Stimulated activated naive CD8-positive, alpha-beta T cell treated with anti-CD3 and anti-CD28 coated beads, Interleukin-15, amount 100 ng/mL, for 72 hours (primary cell): ENCODE data around the gene ANKRD55.
"Not testable (repeated sequence)": the region's sequence is repeated elsewhere in the genome, so short reads cannot be mapped to it uniquely, and the experiment has no call there.

Experiments
- ATAC-seq: fragments of 150-1000 bp; cut with Tn5 transposase; 2 replicates; pipeline ENCODE4 v1.10.0; 2021; ENCODE audit warnings: mild to moderate bottlenecking, moderate library complexity
- DNase-seq, 2 donors: peaks; one replicate each; pipeline ENCODE4 v3.0.0; 2021 to 2022
- H3K27ac Mint-ChIP-seq, 2 donors: one replicate each; pipeline ENCODE4 v1.8.0; 2022; ENCODE audit warnings: mild to moderate bottlenecking in 2 of 2, mixed read lengths in 2 of 2, moderate library complexity in 2 of 2
- H3K27me3 Mint-ChIP-seq: one replicate; pipeline ENCODE4 v1.8.0; 2022; ENCODE audit warnings: mixed read lengths
- H3K4me1 Mint-ChIP-seq: one replicate; pipeline ENCODE4 v1.8.0; 2022; ENCODE audit warnings: mild to moderate bottlenecking, mixed read lengths
- H3K4me3 Mint-ChIP-seq, 2 donors: one replicate each; pipeline ENCODE4 v1.8.0; 2022; ENCODE audit warnings: mild to moderate bottlenecking in 2 of 2, mixed read lengths in 2 of 2, moderate library complexity in 1 of 2
- H3K9me3 Mint-ChIP-seq, 2 donors: one replicate each; pipeline ENCODE4 v1.8.0; 2022; ENCODE audit warnings: mixed read lengths in 2 of 2

Gene ANKRD55

DNA sequence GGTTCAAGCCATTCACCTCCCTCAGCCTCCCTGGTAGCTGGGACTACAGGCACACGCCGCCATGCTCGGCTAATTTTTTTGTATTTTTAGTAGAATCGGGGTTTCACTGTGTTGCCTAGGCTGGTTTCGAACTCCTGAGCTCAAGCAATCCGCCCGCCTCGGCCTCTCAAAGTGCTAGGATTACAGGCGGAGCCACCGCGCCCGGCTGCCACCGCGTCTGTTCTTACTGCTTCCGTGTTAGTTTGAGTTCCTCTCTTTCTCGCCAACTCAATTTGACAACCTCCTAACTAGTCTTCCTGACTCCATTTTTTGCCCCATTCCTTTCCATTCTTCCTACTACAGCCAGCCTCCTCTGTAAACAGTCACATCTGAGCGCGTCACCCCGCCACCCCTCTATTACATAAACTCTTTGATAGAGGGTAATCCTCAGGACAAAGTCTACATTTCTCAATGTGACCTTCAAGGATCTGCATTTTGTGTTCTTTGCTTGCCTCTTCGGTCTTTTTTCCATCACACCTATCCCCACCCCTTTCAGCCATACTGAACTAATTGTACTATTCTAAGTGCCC is 149.8 kb downstream of the ANKRD55 start:
- H3K4me1 Mint-ChIP-seq = peaks cover 65% of the 10 kb centered on the region
- peaks cover 0 to 3% of the 10 kb centered on the region in 2 donors for H3K9me3 Mint-ChIP-seq
- DNase-seq = no peak
- H3K4me3 Mint-ChIP-seq = no peak overlapping the region
- no peak for ATAC-seq
- no peaks in the 10 kb centered on the region for H3K27me3 Mint-ChIP-seq
- peak overlapping the region in 1 of 2 donors; percentile 42 for H3K27ac Mint-ChIP-seq

DNA sequence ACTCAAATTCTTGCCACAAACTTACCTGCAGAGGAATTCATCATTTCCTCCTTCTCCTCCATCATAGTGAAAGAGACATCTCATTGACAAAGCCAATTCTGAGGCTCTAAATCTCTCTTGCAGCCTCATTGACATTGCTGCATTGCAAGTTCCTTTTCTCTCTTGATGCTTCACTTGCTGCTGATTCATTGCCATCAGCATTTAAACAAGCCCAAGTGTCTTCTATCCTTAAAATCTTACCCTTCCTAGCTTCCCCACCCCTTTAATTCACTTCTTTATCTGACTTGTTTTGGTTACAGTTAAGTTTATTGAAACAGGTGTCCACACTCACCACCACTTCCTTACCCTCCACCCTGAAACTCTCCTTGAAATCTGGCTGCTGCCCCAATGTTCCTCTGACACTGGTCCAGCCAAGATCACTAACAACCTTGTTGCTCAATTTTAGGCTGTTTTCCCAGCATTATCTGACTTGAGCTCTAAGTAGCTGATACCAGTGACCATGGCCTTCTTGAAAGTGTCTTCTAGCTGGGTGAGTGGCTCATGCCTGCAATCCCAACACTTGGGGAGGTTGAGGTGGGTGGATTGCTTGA is 152.0 kb downstream of the ANKRD55 start:
- not testable (repeated sequence) for DNase-seq, H3K27me3 Mint-ChIP-seq, H3K9me3 Mint-ChIP-seq
- H3K4me3 Mint-ChIP-seq = peak overlapping the region; percentile 3 to 66
- H3K27ac Mint-ChIP-seq = peak overlapping the region in 1 of 2 donors; percentile 86
- H3K4me1 Mint-ChIP-seq = peaks cover 59% of the 10 kb centered on the region
- peak; percentile 94 for ATAC-seq

DNA sequence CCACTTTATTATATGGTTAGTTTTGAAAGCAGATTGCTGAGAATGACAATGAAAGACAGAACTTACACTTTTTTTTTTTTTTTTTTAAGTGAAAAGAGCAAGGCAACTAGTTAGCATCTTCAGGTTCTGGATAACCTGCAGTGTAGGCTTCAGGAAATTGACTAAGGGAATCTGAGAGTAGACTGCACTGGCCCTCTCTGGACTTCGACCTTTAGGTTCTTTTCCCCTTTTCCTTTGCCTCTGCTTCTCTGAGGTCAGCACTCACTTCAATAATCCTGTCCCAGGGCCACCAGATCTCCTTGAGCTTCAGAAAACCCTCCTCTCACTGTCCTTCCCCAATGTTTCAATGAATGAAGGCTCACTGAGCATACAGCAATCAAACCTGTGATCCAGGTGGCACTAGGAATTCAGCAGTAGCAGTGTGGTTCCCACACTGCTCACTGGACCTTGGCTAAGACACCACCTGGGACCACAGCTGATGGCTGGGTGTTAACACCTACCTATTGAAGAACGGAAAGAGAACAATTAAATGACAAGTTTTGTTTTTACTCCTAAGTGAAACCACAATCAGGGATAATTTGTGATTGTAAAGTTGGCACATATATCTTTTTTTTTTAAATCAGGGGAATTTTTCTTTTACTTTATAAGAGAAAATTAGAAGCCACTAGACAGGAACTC is 152.6 kb downstream of the ANKRD55 start:
- Mint-ChIP-seq H3K9me3 (peaks cover 0 to 3% of the 10 kb centered on the region in 2 donors), H3K4me3 (peak overlapping the region in 1 of 2 donors; percentile 66), H3K27me3 (no peaks in the 10 kb centered on the region), H3K27ac (peak overlapping the region; percentile 4 to 59), H3K4me1 (peaks cover 53% of the 10 kb centered on the region)
- DNase-seq (peak in 1 of 2 donors; percentile 44), ATAC-seq (peak; percentile 79)

DNA sequence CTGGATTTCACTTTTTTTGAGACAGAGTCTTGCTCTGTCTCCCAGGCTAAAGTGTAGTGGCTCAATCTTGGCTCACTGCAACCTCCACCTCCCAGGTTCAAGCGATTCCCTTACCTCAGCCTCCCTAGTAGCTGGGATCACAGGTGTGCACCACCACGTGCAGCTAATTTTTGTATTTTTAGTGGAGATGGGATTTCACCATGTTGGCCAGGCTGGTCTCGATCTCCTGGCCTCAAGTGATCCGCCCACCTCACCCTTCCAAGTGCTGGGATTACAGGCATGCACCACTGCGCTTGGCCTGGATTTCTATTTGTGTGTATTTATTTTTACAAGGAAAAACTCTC is 154.0 kb downstream of the ANKRD55 start:
- ATAC-seq, H3K27ac Mint-ChIP-seq, H3K4me3 Mint-ChIP-seq, DNase-seq, H3K9me3 Mint-ChIP-seq, H3K27me3 Mint-ChIP-seq: not testable (repeated sequence)
- peaks cover 61% of the 10 kb centered on the region for H3K4me1 Mint-ChIP-seq

DNA sequence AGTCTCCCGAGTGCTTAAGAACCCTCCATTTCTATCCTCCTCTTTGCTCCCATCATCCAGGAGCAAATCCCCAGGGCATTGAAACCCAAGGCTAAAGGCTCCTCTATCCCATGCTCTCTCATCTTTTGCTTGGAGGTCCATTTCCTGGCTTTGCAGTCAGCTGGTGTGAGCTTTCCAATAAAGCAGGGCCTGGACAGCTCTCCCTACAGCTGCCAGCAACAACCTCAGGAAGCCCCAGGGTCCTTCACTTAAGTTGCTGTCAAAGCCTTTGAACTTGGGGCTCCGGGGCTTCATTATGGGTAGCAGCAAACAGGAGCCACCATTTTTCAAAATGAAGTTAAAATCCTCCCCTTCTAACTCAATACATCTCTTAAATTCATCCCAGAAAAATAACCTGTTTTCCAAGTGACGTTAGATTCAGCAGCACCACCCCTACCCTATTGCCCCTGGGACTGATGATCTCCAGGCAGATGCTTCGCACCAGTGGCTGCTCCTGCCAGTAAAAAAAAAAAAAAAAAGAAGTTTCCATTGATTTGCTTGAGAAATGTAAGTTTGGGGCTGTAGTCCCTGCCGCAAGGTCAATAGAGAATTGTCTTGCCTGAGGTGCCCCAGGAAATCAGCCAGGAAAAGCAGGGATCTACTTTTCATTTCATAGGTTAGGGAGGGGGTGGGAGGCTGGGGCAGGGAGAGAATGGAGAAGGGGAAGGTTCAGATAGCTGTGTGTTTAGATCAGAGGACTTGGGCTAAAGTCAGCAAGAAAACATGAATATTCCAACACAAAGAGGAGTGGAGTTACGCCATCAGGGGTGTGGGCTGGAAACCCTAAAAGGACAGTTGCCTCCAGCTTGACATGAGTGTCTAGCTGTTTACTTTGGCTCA is 154.6 kb downstream of the ANKRD55 start:
- Mint-ChIP-seq H3K9me3 (peaks cover 0 to 2% of the 10 kb centered on the region in 2 donors), H3K27me3 (no peaks in the 10 kb centered on the region), H3K4me3 (no peak overlapping the region), H3K27ac (no peak overlapping the region), H3K4me1 (peaks cover 64% of the 10 kb centered on the region)
- ATAC-seq (no peak), DNase-seq (no peak)

DNA sequence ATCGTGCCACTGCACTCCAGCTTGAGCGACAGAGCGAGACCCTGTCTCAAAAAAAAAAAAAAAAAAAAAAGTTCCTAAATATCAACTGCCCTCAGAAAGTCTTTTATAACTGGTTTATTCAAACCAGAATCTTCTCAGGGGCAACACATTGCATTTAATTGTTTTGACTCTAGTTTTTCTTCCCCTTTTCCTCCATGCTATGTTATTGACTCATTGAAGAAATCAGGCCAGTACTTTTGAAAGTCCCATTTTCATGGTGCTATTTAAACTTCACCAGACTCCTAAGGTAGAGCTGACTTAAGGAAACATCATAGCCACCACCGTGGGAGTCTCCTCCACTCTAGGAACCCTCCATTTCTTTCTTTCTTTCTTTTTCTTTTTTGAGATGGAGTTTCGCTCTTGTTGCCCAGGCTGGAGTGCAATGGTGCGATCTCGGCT is 155.3 kb downstream of the ANKRD55 start:
- ATAC-seq (no peak), DNase-seq (no peak)
- peaks cover 68% of the 10 kb centered on the region for H3K4me1 Mint-ChIP-seq
- H3K27me3 Mint-ChIP-seq = no peaks in the 10 kb centered on the region
- H3K9me3 Mint-ChIP-seq = no peaks in the 10 kb centered on the region
- no peak overlapping the region for H3K4me3 Mint-ChIP-seq
- H3K27ac Mint-ChIP-seq = no peak overlapping the region

DNA sequence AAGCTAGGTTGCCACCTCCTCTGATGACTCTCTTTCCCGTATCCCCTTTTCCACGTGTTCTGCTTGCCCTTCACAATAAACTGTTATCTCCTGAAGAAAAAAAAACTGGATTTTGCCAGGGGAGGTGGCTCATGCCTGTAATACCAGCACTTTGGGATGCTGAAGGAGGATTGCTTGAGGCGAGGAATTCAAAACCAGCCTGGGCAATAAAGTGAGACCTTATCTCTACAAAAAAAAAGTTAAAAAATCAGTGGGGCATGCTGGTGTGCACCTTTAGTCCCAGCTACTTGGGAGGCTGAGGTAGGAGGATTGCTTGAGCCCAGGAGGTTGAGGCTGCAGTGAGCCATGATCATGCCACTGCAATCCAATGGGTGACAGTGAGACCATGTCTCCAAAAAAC is 156.6 kb downstream of the ANKRD55 start:
- no peaks in the 10 kb centered on the region for H3K9me3 Mint-ChIP-seq
- DNase-seq (no peak), ATAC-seq (no peak)
- no peaks in the 10 kb centered on the region for H3K27me3 Mint-ChIP-seq
- H3K4me1 Mint-ChIP-seq = peaks cover 64% of the 10 kb centered on the region
- H3K4me3 Mint-ChIP-seq = no peak overlapping the region
- H3K27ac Mint-ChIP-seq = no peak overlapping the region

DNA sequence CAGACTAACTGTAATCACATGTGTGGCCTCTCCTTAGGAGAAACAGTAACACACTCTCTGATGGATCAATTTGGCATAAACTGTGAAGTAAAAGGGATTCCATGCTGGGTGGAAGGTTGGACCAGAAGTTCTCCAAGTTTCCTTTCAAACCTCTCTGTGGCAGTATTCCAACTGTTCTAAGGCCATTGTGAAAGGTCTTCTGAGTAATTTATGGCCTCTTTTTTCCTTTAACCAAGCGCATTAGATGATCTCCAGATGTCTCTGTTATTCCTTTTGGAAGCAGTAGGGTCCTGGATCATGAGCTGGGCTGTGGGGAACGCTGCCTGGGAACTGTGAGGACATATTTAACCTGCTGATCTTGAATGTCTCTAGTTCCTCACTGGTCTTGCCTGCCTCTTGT is 157.8 kb downstream of the ANKRD55 start:
- Mint-ChIP-seq H3K9me3 (no peaks in the 10 kb centered on the region), H3K4me3 (no peak overlapping the region), H3K27me3 (no peaks in the 10 kb centered on the region), H3K27ac (no peak overlapping the region), H3K4me1 (peaks cover 64% of the 10 kb centered on the region)
- ATAC-seq (no peak), DNase-seq (no peak)

DNA sequence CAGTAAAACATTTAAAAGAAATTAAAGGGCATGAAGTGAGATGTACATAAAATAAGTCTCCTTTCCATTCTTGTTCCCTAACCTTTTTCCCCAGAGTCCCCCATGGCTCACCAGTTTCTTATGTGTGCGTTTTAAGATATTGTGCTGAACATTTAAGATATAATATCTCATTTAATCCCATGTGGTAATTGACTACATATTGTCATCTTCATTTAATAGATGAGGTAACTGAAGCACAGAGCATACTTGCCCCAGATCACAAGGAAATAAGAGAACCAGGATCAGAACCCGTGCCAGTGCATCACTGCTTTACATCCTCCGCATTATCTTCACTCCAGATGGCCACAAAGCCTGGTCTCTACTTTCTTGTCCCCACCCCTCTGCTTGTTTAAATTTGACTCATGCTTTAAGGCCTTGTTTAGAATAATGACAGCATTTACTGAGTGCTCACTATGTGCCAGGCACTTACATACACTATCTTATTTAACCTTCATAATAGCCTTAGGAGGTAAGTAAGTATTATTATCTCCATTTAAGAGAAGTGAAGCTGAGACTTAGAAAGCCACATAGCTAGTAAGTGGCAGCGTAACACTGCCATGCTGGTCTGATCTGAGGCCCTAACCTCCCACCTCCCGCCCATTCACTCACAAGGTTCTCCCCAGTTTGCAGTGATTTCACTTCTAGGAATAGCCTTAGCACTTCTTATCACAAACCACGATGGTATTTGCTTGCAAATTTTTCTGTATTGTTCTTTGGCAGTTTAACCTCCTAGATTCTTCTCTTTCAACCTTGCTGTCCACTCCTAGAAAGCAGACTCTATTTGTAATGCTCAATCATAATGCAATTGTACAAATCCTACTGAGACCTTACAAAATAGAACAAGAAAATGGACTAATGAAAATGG is 160.0 kb downstream of the ANKRD55 start:
- DNase-seq = no peak
- Mint-ChIP-seq H3K4me1 (peaks cover 67% of the 10 kb centered on the region), H3K27ac (no peak overlapping the region), H3K9me3 (no peaks in the 10 kb centered on the region), H3K27me3 (no peaks in the 10 kb centered on the region), H3K4me3 (peak overlapping the region in 1 of 2 donors; percentile 4)
- peak; percentile 65 for ATAC-seq

DNA sequence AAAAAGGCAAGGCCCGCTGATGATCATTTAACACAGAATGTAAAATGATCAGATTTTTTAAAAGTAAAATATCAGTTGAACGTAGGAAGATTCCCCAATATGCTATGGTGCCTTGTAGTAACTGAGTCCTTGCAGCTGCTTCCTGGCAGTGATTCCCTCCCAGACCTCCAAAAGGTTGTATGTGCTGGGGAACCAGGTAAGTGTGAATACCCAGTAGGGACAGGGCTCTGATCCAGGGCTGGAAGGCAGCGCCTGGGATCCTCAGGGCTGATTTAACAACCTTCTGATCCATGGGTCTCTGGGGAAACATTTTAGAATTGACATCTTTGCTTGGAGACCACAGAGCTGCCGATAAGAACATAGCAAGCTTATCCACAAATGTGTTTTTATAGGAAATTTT is 161.7 kb downstream of the ANKRD55 start:
- Mint-ChIP-seq H3K4me3 (peak overlapping the region; percentile 15 to 52), H3K9me3 (no peaks in the 10 kb centered on the region), H3K27ac (no peak overlapping the region), H3K4me1 (peaks cover 75% of the 10 kb centered on the region), H3K27me3 (no peaks in the 10 kb centered on the region)
- DNase-seq = no peak
- peak; percentile 12 for ATAC-seq

DNA sequence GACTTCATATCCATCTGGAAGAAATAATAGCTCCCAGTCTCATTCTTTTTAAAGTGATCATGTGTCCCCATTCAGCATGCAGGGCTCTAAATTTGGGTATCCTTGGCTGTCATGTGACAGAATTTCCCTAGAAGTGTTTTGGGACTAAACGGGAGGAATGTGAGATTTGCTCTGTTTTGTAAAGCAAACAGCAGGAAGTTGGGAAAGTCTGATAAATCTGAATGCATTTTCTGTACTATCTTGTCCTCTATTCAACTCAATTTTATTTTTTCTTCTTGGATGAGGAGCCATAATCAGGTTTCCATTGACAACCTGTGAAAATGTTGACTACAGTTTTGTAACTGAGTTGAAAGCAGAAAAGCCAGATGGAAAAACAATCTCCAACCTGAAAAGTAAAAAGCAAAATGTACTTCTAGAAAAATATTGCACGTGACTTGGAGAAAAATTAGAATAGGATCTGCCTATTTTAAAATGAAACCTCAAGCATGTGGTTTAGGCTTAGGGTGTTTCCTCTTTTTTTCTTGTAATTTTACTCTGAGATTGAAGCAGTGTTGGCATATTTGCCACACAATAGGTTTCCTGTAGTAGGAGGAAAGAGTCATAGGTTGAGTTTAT is 162.2 kb downstream of the ANKRD55 start:
- H3K4me1 Mint-ChIP-seq = peaks cover 78% of the 10 kb centered on the region

DNA sequence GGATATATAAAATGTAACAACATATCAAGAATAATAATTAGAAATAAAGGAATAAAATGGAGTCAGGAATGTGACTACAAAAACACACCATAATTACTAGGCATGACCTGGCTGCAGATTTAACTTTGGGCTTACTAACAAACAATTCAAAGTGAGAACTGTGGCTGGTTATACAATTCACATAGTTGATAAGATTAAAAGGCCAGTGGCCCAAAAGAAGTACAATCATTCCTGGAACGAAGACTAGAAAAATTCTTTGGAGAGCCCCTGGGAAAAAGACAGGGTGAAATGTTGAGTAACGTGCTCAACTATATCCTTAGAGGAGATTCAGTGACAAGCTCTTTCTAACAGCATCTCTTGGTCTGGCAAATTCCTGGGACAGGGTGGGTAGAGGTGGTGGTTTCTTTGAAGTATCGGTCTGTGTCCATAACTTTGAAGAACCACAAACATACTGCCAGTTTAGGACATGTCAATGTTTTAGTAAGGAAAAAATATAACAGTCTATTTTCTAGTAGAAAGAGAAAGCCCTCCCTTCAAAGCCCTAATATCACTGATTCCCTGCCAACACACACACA is 163.4 kb downstream of the ANKRD55 start:
- H3K27me3 Mint-ChIP-seq = no peaks in the 10 kb centered on the region
- no peak overlapping the region for H3K4me3 Mint-ChIP-seq
- peaks cover 82% of the 10 kb centered on the region for H3K4me1 Mint-ChIP-seq
- DNase-seq (no peak), ATAC-seq (no peak)
- no peak overlapping the region for H3K27ac Mint-ChIP-seq
- H3K9me3 Mint-ChIP-seq = no peaks in the 10 kb centered on the region

More for the DNA sequence above, 162.2 kb downstream of the ANKRD55 start:
- Mint-ChIP-seq H3K27ac (no peak overlapping the region), H3K9me3 (no peaks in the 10 kb centered on the region), H3K4me3 (peak overlapping the region in 1 of 2 donors; percentile 52), H3K27me3 (no peaks in the 10 kb centered on the region)
- DNase-seq = no peak
- ATAC-seq = peak; percentile 63

DNA sequence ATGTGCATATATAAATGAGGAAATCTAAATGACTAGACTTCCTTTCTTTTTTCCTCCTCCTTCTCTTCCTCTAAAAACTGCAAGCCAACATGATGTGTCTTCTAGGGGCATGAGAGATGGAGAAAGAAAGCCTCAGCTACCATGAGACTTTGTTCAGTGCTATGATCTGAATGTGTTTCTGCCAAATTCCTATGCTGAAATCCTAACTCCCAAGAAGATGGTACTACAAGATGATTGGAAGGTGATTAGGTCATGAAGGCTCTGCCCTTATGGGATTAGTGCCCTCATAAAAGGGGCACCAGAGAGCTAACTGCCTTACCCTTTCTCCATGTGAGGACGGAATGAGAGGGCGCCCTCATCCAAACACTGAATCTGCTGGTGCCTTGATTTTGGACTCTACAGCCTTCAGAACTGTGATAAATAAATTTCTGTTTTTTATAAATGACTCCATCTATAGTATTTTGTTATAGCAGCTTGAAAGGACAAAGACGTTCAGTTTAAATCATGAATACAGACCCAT is 166.1 kb downstream of the ANKRD55 start:
- H3K27me3 Mint-ChIP-seq = no peaks in the 10 kb centered on the region
- no peak overlapping the region for H3K27ac Mint-ChIP-seq
- ATAC-seq (no peak), DNase-seq (no peak)
- H3K4me1 Mint-ChIP-seq = peaks cover 77% of the 10 kb centered on the region
- no peaks in the 10 kb centered on the region for H3K9me3 Mint-ChIP-seq
- no peak overlapping the region for H3K4me3 Mint-ChIP-seq

DNA sequence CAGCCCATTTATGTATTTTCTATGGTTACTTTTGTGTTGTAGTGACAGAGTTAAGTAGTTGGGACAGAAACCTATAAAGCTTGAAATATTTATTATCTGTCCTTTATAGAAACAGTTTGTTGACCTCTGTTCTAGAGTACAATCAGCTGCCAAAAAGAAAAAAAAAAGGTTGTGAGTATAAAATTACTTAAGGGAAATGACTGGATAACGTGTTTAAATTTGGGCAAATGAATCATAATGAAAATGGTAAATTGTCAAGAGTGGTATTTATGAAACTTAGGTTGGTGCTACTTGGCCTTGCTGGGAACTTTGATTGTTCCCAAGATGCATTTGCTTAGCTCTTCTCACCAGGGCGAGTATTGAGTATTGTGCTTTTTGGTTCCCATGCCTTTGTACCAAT is 168.1 kb downstream of the ANKRD55 start:
- H3K27me3 Mint-ChIP-seq = no peaks in the 10 kb centered on the region
- DNase-seq (no peak), ATAC-seq (peak; percentile 44)
- H3K4me1 Mint-ChIP-seq = peaks cover 75% of the 10 kb centered on the region
- H3K4me3 Mint-ChIP-seq = peak overlapping the region in 1 of 2 donors; percentile 17
- no peaks in the 10 kb centered on the region for H3K9me3 Mint-ChIP-seq
- H3K27ac Mint-ChIP-seq = no peak overlapping the region
